HG03378 (cell line): ENCODE data around the gene CLIP2.
"Not testable (repeated sequence)": the region's sequence is repeated elsewhere in the genome, so short reads cannot be mapped to it uniquely, and the experiment has no call there.

Experiments used
- ATAC-seq: cut with Tn5 transposase; IDR thresholded peaks from one replicate; pipeline ENCODE4 v1.9.1; 2021; ENCODE audit warnings: mild to moderate bottlenecking, moderate library complexity; ENCODE audit not compliant: unreplicated experiment

Gene CLIP2

GRCh38 chr7:74325210-74325565 lies 36.0 kb downstream of the CLIP2 start:
- no peak for ATAC-seq

- ATAC-seq: no peak
Observed at GRCh38 chr7:74329225-74329624, 40.0 kb downstream of the CLIP2 start.

- ATAC-seq: no peak
Observed at GRCh38 chr7:74332373-74333176, 43.4 kb downstream of the CLIP2 start.

GRCh38 chr7:74334030-74334429 lies 44.8 kb downstream of the CLIP2 start:
- no peak for ATAC-seq

GRCh38 chr7:74337926-74338325 lies 48.7 kb downstream of the CLIP2 start:
- no peak for ATAC-seq

- ATAC-seq: no peak
Observed at GRCh38 chr7:74338366-74339108, 49.3 kb downstream of the CLIP2 start.

- not testable (repeated sequence) for ATAC-seq
Observed at GRCh38 chr7:74339648-74340047, 50.4 kb downstream of the CLIP2 start.

- no peak for ATAC-seq
Observed at GRCh38 chr7:74343281-74344131, 54.3 kb downstream of the CLIP2 start.

- no peak for ATAC-seq
Observed at GRCh38 chr7:74344132-74344496, 54.9 kb downstream of the CLIP2 start.

GRCh38 chr7:74344786-74345185 lies 55.6 kb downstream of the CLIP2 start:
- no peak for ATAC-seq

- ATAC-seq: no peak
Observed at GRCh38 chr7:74345970-74346369, 56.8 kb downstream of the CLIP2 start.

- ATAC-seq: no peak
Observed at GRCh38 chr7:74349621-74350020, 60.4 kb downstream of the CLIP2 start.

GRCh38 chr7:74350751-74351150 lies 61.5 kb downstream of the CLIP2 start:
- no peak for ATAC-seq

GRCh38 chr7:74351836-74352235 lies 62.6 kb downstream of the CLIP2 start:
- ATAC-seq: no peak

- ATAC-seq: not testable (repeated sequence)
Observed at GRCh38 chr7:74352551-74353138, 63.4 kb downstream of the CLIP2 start.

GRCh38 chr7:74354009-74354408 lies 64.8 kb downstream of the CLIP2 start:
- no peak for ATAC-seq

GRCh38 chr7:74355091-74355490 lies 65.9 kb downstream of the CLIP2 start:
- no peak for ATAC-seq

GRCh38 chr7:74356589-74357315 lies 67.5 kb downstream of the CLIP2 start:
- no peak for ATAC-seq

GRCh38 chr7:74360008-74360407 lies 70.8 kb downstream of the CLIP2 start:
- no peak for ATAC-seq

- ATAC-seq: no peak
Observed at GRCh38 chr7:74362266-74362665, 73.1 kb downstream of the CLIP2 start.
